Neural progenitor cell (in vitro differentiated cells): ENCODE measurements around the gene NOVA1.

Experiments used
- EZH2 ChIP-seq: fragments of 200-600 bp; sonication (generic); IDR thresholded peaks from 2 replicates; pipeline ENCODE4 v1.6.1; 2017; ENCODE audit warnings: antibody characterized with exemption, mild to moderate bottlenecking, moderate library complexity
- TF ChIP-seq, protein P1 (sequence below): fragments of 200-600 bp; sonication (generic); IDR thresholded peaks from 2 replicates; pipeline ENCODE4 v1.5.1; 2017; ENCODE audit warnings: antibody characterized with exemption, mild to moderate bottlenecking

DNA sequence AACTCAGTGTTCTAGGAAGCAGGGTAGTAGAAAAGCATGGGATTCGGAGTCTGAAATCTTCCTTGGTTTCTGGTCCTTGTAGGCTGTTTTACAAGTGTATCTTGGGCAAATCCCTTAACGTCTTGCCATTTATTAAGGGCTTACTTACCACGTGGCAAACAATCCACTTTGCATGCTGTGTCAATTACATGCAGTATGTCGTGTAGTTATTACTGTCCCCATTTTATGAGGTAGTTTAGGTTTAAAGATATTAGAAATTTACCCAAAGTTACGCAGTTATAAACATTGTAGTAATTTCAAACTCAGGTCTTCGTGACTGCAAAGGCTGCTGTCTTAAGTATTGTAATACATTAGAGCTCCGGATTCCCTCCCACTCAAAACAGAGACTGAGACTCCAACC is 1.5 kb upstream of the NOVA1 start:
- TF ChIP-seq, protein P1, sequence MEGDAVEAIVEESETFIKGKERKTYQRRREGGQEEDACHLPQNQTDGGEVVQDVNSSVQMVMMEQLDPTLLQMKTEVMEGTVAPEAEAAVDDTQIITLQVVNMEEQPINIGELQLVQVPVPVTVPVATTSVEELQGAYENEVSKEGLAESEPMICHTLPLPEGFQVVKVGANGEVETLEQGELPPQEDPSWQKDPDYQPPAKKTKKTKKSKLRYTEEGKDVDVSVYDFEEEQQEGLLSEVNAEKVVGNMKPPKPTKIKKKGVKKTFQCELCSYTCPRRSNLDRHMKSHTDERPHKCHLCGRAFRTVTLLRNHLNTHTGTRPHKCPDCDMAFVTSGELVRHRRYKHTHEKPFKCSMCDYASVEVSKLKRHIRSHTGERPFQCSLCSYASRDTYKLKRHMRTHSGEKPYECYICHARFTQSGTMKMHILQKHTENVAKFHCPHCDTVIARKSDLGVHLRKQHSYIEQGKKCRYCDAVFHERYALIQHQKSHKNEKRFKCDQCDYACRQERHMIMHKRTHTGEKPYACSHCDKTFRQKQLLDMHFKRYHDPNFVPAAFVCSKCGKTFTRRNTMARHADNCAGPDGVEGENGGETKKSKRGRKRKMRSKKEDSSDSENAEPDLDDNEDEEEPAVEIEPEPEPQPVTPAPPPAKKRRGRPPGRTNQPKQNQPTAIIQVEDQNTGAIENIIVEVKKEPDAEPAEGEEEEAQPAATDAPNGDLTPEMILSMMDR = no peak
- TF ChIP-seq EZH2 = no peak
